ENCODE results near the gene CGA. TPM values are rescaled to one million over a fixed set of nuclear protein-coding genes. Genes with fewer than 3 reads are reported as not detected.

Gene CGA
- total RNA-seq, 4 donors from 2014 or later = not detected

DNA sequence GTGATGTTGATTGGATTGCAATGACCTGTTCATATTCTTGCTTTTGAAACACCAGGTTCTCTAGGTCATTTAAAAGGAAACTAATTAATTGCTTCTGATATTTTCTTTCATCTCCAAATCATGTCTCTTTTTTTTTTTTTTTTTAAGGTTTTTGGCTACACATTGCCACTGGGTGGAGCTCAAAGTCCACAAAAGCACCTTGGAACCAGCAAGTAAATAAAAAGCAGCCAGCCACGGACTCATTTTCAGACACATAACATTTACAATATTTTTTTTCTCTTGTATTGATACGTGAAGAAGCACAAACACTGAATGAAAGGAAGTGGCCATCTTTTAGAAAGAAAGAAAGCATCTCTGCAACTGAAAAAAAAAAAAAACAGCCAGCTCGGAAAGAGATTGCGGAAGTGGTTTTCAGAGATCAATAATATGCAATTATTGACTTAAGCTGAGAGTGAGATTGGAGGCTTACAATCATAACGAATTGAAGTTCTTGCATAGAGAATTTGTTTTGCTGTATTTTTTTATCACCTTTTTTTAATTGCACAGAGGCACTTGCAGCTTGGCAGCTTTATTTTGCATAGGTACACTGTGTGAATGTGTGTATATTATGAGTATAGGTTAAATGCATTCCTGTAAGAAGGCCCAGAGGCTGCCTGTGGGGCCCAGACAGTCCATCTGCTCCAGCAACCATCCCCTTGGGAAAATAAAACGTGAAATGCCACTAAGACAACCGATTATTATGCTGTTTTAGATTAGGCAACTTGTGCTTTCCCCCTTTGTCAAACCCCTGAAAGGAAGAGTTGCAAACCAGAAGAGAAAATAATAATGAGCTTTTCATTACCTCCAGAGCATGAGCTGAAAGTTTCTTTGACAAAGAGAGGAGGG is 28.2 kb downstream of the CGA start:
- WGBS, 2 donors = 18 to 23% methylated on average over 7 of the region's 7 CpGs
- TF ChIP-seq CTCF (IDR thresholded peaks at IDR 0.05) (peak in 4 of 5 experiments; percentile 20 to 52 (median 34)), POLR2A (IDR thresholded peaks at IDR 0.05) (no peak)
- DNase-seq (ENCODE audit: low spot score in 2 of 2) = peak in 1 of 2 donors; percentile 25
- Histone ChIP-seq H3K4me1 (no peaks in the 10 kb centered on the region), H3K36me3 (no peaks in the 10 kb centered on the region), H3K9me3 (no peaks in the 10 kb centered on the region), H3K27ac (no peak overlapping the region), H3K27me3 (no peaks in the 10 kb centered on the region), H3K4me3 (no peak overlapping the region)

- Histone ChIP-seq H3K27me3 (no peaks in the 10 kb centered on the region), H3K27ac (no peak overlapping the region), H3K36me3 (no peaks in the 10 kb centered on the region), H3K4me3 (no peak overlapping the region), H3K4me1 (no peaks in the 10 kb centered on the region), H3K9me3 (no peaks in the 10 kb centered on the region)
- no peak for DNase-seq (ENCODE audit: low spot score in 2 of 2)
- 78 to 82% methylated on average over 5 of the region's 5 CpGs for WGBS, 2 donors
- TF ChIP-seq CTCF (IDR thresholded peaks at IDR 0.05) (no peak), EP300 (IDR thresholded peaks at IDR 0.05) (no peak), POLR2A (IDR thresholded peaks at IDR 0.05) (no peak)
Observed at GRCh38 chr6:87065117-87065516, 29.8 kb downstream of the CGA start.

- no peak for DNase-seq (ENCODE audit: low spot score in 2 of 2)
- Histone ChIP-seq H3K27me3 (no peaks in the 10 kb centered on the region), H3K36me3 (no peaks in the 10 kb centered on the region), H3K9me3 (no peaks in the 10 kb centered on the region), H3K27ac (no peak overlapping the region), H3K4me3 (no peak overlapping the region), H3K4me1 (no peaks in the 10 kb centered on the region)
- TF ChIP-seq CTCF (IDR thresholded peaks at IDR 0.05) (no peak), EP300 (IDR thresholded peaks at IDR 0.05) (no peak), POLR2A (IDR thresholded peaks at IDR 0.05) (no peak)
- WGBS, 2 donors = 88 to 91% methylated on average over 9 to 14 of the region's 18 CpGs
Observed at GRCh38 chr6:87059943-87060342, 35.0 kb downstream of the CGA start.

DNA sequence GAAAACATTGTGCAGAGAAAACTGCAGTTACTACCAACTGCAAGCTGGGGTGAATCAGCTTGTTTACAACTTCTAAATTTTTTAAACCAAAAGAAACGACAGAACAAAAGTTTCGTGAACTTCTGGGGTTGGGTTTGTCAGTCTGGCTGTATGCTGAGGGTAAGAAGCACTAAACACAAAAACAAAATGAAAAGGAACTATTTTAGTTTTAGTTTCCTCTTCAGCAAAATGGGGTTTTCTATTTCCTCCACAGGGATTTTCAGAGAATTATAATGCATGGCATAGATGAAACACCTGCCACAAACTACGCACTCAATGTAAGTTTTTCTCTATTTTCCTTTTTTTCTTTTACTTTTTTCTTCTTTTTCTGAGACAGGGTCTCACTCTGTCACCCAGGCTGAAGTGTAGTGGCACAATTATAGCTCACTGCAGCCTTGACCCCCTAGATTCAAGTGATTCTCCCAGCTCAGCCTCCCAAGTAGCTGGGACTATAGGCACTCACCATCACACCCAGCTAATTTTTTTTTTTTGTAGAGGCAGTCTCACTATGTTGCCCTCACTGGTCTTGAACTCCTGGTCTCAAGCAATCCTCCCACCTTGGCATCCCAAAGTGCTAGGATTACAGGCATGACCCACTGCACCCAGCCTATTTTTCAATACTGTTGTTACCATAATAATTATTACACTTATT is 40.6 kb downstream of the CGA start:
- H3K4me3 ChIP-seq = no peak overlapping the region
- no peak for TF ChIP-seq CTCF (IDR thresholded peaks at IDR 0.05)
- no peak for TF ChIP-seq POLR2A (IDR thresholded peaks at IDR 0.05)
- TF ChIP-seq EP300 (IDR thresholded peaks at IDR 0.05) = no peak
- no peaks in the 10 kb centered on the region for H3K27me3 ChIP-seq
- no peaks in the 10 kb centered on the region for H3K36me3 ChIP-seq
- H3K27ac ChIP-seq = no peak overlapping the region
- H3K9me3 ChIP-seq = no peaks in the 10 kb centered on the region
- no peaks in the 10 kb centered on the region for H3K4me1 ChIP-seq
- whole genome bisulfite sequencing, 2 donors = 79 to 82% methylated on average over 3 of the region's 3 CpGs
- DNase-seq (ENCODE audit: low spot score in 2 of 2) = no peak

- TF ChIP-seq CTCF (IDR thresholded peaks at IDR 0.05) = no peak
- no peak for TF ChIP-seq POLR2A (IDR thresholded peaks at IDR 0.05)
- TF ChIP-seq EP300 (IDR thresholded peaks at IDR 0.05) = no peak
- Histone ChIP-seq H3K27me3 (no peaks in the 10 kb centered on the region), H3K4me3 (no peak overlapping the region), H3K27ac (no peak overlapping the region), H3K9me3 (no peaks in the 10 kb centered on the region), H3K4me1 (no peaks in the 10 kb centered on the region), H3K36me3 (no peaks in the 10 kb centered on the region)
- no peak for DNase-seq (ENCODE audit: low spot score in 2 of 2)
- WGBS, 2 donors = 47 to 59% methylated on average over 1 of the region's 1 CpG
Observed at GRCh38 chr6:87053312-87053711, 41.6 kb downstream of the CGA start.
